M059J (cell line): ENCODE data around the gene PLXNC1. TPM values are rescaled to one million over a fixed set of nuclear protein-coding genes. Genes with fewer than 3 reads are reported as not detected.

Experiments used
- DNase-seq: peaks from one replicate; pipeline ENCODE4 v3.0.0-alpha.2; 2012; ENCODE audit warnings: low read depth
- total RNA-seq: library from RNA; depleted of rRNA; stranded (reverse); fragments of >200 nt; shearing (Covaris generic); gene quantifications from 2 replicates; pipeline ENCODE4 v1.2.3, GENCODE V29; 2014

PLXNC1 gene
- total RNA-seq, 1 experiment from 2014 or later, result 3.4 TPM

DNA sequence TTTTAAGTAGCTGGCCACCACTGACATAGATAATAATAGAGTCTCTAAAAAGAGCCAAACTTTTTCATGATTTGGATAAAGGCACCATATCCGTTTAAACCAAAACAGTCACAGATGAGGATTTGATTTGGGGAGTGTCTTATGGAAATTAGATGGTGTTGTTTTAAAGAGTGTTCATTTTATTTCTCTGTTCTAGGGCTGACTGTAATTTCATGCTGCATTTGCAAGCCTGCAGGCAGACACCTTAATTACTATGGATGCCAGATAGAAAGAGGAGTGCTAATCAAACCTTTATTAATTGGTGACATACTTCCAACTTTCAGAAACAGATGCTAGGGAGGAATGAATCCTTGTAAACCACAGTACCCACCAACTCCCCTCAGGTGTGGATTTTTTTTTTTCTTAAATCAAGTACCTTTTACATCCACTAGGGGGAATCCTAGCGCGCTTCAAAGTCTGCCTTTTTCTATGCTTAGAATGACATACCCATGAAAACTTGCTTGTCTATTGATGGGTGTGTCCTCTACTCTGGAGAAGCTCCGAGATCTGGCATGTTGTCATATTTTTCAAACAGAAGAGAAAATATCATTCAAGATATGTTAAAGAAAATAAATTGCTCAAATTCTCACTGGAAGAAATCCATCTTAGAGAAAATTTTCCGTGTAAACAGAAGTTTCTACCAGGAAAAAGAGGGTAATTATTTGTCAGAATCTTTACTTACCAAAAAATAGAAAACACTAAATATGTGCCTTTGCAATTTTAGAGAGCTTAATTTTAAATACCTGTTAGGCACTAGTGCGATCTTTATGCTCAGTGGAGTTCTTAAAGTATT lies 14.2 kb upstream of the PLXNC1 start:
- DNase-seq, result peak; percentile 45

DNA sequence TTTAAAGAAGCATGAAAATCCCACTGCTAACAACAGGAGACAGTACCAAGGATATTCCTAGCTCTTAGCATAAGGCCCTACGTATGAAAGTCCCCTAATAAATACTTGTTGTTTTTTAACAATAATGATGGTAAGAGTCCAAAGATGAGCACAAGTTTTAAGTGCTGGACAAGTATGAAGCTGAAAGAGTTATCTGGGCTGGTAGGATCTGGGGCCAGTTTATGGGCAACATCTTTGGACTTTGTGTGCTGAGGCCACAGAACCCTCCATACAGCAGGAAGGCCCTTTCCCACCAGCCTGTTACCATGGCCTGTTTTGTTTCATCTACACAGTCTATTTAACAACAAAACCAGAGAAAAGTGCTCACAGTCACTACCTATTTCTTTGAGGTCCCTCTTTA lies 12.5 kb upstream of the PLXNC1 start:
- no peak for DNase-seq

DNA sequence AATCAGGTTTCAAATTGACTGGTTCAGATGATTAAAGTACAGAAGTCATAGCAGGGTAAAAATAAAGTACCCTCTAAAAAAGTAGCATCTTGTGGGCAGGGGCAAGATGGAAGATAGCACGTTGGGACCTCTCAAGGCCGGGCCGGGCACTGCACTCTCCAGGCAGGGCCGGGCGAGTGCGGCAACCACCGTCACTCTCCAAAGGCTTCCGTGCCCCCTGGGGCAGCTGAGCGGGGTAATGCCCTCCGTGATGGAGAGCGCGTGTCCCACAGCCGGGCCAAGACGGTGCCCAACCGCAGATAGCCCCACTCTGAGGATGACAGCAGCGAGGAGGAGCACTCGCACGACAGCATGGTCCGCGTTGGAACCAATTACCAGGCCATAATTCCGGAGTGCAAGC lies 8.6 kb upstream of the PLXNC1 start:
- no peak for DNase-seq

DNA sequence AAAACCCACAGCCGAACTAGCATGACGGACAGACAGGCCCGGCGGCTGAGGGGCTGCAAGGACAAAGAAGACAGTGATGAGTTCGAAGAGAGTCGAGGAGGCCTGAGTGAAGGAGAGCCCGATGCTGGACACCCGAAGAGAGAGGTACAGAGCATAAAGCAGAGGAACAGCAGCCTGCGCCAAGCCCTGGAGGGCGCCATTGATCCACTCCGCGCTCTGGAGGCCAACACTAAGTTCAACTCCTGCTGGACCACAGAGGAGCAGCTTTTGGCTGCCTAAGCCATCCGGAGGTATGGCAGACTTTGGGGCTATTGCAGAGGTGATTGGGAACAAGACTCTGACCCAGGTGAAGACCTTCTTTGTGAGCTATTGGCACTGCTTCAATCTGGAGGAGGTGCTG lies 7.8 kb upstream of the PLXNC1 start:
- DNase-seq, result no peak

DNA sequence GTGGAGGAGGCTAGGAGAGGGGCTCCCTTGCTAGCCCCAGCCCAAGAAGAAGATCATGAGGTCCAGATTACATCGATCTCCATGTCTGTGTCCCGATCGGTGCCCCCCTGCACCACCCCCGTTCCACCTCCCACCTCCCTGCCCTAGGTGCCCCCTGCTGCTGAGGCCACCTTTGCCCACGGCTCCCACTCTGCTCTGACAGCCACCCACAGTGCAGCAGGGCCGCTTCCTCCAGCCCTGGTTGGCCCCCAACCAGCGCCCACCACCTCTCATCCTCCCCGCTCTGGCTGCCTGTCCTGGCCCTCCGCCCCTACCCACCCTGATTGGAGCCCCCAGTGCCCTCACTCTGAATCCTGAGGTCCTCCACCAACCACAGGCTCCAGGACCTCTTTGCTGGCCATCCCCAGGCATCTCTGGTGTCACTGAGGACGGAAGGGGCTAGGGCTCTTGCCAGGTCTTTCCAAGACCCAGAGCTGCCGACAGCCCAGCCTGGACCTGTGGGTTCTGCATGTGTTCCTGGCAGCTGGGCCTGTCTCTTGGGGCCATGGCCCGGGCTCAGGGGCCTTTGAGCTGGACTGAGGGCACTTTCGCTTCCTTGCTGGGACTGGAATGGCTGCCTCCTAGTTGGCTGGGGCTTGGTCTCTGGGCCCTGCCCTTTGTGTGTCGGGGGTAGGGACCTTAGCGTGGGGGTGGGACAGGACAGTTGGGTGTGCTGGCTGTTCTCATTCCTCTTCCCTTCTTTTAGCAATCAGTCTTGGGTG lies 7.2 kb upstream of the PLXNC1 start:
- no peak for DNase-seq

DNA sequence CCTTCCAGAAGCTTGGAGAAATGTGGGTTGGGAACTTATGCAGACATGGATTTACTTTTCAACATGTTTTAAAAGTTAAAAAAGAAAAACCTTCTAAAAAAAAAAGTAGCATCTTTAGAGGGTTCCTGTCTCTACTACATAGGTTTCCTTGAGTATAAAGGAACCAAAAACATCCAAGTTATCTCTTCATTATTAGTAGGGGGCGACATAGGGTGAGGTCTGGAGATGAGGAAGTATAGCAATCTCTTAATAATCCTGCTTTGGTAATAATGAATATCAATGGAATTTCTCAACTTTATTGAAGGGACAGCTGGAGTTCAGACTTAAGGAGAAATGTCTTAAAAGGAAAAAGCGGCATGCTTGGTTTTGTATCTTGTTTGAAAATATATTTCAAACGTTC lies 6.5 kb upstream of the PLXNC1 start:
- DNase-seq, result no peak

DNA sequence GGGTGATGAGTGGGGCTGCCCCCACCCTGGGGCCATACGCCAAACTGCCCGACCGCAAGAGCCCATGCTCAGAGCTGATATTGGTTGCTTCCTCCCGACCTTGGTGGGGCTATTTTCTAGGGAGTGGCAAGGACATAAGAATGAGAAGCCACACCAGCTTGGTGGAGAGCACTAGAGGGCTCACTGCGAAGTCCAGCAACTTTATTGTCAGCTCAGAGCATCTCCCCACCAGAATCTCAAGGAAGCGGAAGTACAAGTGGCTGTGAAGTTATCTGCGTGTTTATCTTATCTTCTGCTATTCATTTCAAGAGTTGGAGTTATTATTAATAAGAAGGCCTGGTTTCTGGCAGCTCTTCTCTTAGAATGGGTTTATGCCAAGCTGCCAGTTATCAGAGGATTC lies 4.9 kb upstream of the PLXNC1 start:
- DNase-seq, result no peak

DNA sequence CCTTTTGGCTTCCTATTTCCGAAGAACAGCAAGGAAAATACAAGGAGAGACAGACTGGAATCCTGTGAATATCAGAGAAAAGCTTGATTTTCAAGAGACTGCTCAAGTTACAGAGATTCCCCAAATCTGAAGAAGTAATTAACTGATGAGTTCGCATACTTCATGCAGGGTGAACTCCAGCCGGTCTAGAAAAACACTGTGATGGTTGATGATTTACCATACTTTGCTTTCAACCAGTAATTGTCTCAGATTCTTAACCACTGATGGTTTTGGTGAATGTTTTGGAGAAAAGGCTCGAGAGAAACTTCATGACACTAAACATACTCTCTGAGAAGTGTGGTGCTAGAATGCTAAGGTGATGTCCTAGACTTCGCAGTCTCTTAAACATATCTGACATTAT lies 4.4 kb upstream of the PLXNC1 start:
- DNase-seq, result no peak

DNA sequence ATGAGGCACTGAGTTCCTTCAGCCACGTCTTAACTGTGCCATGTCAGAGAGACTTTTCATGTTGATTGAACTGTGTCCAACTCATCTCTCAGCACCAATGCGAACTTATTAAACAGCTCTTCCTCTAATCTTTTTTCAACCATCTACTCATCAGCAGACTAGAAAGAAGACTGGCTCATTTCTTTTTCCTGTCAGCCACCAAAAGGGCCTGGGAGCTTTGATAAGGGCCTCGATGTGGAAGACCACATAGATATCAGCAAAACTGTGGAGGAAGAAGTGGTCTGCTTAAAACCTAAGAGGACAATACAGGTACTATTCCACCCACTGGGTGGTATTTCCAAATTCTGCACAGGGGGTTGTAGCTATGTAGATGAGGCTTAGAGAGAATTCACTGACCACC lies 3.6 kb upstream of the PLXNC1 start:
- DNase-seq, result no peak

DNA sequence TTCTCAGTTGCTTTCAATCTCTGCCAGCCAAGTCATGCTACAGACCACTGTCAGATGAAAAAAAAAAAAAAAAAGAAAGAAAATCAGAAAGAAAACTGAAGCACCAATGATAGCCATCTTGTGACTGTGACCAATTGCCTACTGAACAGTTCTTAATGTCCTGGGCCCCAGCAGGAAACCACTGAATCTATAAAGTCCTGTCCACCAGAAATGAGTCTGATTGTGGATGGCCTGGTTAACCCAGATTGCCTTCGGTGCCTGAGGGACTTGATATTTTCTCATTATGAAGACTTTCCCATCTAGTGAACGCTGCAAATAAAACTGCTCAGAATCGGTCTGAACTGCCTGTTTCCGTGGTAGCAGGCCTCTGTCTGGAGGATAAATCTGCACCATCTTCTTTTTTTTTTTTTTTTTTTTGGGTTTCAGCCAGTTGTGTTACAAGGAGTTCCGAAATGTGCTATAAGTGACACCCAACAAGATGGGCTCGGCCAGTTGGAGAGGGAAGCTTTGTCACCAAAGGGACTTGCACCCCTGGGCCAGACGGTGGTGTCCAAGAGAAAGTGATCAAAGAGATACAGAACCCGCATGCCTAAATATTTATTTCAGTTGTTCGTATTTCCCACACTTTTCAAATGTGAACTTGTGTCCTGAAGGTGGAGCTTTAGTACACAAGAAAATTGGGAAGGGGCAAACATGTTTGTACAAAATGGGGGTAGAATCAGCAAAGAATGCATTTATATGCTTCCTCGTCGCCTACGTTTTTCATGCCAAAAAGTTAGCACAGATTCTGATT lies 3.0 kb upstream of the PLXNC1 start:
- peak; percentile 45 for DNase-seq

DNA sequence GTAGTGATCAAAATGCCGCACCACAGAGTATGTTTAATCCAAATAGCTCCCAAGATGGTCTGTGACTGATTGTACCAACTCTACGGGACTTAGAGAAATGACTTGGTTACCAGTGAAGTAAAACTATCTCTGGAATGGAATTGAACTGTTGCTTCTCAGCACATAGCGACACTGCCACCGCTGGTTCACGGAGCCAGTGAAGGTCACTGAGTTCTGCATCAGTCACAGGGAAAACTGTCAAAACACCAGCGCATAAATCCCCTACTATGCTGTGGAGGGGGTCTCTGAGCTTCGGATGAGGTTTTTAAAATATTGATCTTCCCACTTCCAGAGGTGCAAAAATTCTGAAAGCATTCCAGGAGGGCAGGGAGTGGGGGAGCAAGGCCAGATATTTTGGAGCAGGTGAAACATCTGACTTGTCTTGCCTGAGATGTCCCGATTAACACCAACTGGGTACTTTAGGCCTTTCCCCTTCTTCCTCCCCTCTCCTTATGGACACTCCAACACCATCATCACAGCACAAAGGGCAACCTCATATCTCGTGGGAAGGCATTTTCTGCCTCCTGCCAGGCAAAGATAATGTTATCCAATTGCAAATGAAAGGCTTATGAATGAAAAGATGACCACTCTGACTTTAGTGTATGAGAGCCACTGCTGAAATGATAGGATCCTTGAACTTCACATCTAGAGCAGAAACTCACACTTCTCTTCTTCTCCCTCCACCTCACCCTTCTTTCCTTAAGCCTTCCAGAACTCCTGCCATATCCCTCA lies 2.0 kb upstream of the PLXNC1 start:
- DNase-seq, result no peak

DNA sequence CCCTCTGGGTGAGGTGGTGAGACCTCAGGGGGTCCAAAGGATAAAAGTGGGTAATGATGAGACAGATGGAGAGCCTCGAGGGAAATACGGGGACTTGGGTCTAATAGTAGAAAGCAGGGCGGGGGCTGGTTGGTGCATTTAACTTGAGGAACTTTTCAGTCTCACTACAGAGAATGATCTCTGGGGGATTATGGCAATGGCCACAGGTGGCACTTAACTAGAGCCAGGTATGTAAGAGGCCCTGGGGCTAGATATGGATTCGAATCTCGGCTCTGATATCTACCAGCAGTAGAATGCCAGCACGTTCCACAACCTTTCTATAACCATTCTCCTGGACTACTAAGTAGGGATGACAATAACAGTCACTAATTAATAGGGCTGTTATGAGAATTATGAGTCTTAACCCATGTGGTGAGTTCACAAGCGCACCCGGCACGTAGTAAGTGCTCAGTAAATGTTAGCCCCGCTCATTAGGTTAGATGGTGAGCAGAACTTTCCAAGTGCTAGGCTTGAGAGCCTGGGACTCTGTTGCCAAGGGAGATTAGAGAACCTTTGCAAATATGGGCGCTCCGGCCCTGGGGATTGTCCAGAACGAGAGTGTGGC lies 888 bp upstream of the PLXNC1 start:
- no peak for DNase-seq

DNA sequence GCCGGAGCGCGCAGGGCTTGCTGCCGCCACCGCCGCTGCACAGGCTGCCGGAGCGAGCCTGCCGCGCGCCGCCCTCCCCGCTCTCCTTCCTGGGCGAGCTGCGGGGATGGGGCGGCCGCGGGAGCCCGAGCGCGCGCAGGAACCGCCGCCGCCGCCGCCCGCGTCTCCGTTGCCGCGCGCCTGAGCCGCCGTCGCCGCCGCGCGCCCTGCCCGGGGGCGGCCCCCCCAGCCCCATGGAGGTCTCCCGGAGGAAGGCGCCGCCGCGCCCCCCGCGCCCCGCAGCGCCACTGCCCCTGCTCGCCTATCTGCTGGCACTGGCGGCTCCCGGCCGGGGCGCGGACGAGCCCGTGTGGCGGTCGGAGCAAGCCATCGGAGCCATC lies 352 bp downstream of the PLXNC1 start:
- no peak for DNase-seq

DNA sequence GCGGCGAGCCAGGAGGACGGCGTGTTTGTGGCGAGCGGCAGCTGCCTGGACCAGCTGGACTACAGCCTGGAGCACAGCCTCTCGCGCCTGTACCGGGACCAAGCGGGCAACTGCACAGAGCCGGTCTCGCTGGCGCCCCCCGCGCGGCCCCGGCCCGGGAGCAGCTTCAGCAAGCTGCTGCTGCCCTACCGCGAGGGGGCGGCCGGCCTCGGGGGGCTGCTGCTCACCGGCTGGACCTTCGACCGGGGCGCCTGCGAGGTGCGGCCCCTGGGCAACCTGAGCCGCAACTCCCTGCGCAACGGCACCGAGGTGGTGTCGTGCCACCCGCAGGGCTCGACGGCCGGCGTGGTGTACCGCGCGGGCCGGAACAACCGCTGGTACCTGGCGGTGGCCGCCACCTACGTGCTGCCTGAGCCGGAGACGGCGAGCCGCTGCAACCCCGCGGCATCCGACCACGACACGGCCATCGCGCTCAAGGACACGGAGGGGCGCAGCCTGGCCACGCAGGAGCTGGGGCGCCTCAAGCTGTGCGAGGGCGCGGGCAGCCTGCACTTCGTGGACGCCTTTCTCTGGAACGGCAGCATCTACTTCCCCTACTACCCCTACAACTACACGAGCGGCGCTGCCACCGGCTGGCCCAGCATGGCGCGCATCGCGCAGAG lies 873 bp downstream of the PLXNC1 start:
- DNase-seq, result peak; percentile 42

DNA sequence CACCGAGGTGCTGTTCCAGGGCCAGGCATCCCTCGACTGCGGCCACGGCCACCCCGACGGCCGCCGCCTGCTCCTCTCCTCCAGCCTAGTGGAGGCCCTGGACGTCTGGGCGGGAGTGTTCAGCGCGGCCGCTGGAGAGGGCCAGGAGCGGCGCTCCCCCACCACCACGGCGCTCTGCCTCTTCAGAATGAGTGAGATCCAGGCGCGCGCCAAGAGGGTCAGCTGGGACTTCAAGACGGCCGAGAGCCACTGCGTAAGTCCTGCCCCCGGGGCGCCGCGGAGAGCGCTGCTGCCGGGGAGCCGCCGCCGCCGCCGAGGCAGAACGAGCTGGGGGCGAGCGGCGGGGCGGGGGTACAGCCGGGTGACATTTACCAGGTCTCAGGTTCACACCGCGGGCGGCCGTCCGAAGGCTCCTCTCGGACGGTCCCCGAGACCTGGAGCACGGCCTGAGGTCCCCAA lies 1.4 kb downstream of the PLXNC1 start:
- DNase-seq, result no peak

DNA sequence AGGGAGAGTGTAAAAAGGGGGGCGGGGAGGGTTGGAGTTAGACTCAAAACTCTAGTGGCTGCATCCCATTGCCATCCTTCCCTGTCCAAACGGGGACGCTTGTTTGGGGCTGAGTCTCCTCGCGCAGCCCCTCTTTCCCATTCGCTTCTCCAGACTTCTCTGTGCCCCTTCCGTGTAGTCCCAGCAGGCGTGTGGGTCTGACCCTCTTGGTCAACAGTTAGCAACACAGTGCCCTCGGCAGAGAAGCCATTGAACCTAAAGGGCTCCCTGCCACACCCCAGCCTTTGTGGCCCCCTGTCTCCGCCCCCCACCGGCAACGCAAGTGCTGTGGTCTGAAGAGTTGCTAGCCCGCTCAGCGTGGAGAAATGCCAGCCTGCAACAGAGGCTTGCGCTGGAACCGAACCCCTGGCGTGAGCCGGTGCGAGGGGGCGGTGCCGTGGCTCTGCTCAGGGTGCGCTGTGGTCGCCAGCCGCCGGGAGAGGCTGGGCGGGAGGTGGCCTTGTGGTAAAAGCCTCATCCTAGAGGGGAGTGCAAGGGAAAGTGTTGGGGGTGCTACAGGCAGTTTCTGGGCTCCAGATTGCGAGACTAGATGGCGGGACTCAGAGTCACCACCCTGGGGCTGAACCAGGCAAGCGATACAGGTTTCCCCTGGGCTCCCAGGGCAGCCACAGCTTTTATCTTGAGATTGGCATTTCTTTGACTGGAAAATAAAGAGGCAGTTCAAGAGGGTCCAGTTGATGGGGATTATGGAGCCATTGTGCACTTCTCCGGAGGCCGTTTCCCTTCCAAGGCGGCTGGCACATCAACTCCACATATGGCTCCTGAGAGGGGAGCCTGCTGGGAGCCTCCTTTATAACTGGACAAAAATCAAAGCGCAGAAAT lies 2.1 kb downstream of the PLXNC1 start:
- DNase-seq, result no peak

DNA sequence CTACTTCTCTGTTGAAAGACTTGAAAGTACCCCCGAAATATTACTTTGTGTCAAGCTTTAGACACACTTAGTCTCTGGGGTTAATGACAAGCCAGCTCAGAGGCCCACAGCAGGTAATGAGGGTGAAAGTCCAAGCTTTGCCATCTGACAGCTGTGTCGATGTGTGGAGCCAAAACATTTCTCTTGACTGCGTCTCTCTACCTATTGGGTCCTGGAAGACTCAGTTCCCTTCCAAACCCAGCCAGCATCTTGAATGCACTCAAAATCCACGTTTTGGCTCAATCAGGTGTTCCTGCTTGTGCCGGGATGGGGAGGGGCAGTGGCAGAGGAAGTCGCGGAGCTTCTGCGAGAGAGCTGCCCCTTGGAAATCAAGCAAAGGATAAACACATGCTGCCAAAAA lies 3.2 kb downstream of the PLXNC1 start:
- DNase-seq, result no peak

DNA sequence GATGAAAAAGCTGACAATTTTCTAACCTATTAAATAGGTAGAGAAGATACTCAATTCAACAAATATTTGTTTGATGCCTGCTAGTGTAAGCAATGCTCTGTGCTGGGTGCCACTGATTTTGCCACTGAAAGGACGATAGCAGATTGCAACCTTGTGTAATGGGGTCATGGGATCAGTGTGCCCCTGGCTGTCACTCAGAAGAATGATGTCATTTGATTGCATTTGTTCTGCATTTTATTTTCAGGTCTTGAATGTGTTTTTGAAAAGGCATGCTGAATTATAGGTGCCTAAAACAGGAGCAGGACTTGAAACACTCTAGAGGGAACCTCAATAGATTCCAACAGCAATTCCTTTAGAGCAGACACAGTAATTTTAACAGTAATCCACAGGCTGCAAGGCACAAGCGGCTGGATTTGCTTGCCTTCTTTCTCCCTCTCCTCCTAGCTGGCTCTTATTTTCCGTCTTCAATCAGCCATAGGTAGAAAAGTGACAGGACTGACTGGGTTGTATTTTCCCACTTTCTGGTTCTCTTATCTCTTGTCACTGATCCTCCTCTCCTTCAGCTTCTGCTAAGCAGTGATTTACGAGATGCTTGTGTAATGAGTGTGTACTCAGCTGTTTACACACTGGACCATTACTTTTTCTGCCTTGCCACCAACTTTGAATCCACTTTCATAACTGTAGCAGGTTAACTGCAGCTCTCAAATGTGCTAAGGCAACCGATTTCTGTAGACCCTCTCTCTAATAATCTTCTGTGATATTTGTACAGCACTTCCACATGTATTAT lies 4.1 kb downstream of the PLXNC1 start:
- DNase-seq, result no peak

DNA sequence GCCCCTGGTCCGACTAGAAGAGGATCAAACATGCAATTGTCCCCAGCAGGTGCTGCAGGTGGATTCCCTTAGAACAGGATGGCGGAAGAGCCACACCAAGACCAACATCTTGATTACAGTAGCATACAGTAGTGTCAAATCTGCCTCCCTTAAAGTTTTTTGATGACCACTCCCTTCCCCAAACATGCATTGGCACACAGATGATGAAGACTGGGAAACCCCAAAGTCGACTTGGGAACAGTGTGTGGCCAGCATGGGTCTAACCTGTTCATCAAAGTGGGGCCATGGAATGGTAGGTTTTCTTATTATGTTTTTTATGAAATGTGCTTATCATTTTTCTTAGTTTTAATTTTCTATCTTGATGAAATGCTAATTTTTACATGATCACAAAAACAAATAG lies 8.8 kb downstream of the PLXNC1 start:
- no peak for DNase-seq
